Posterior vena cava (tissue), 2 donors: ENCODE results near the gene BTRC. TPM values are rescaled to one million over a fixed set of nuclear protein-coding genes. Genes with fewer than 3 reads are reported as not detected.
"Not testable (repeated sequence)": the region's sequence is repeated elsewhere in the genome, so short reads cannot be mapped to it uniquely, and the experiment has no call there.

Source experiments
- DNase-seq: peaks from one replicate; pipeline ENCODE4 v3.0.0-alpha.2; 2020; ENCODE audit warnings: low spot score
- intact Hi-C, 2 donors: fragments of 100-400 bp; cut with DNase I; formaldehyde crosslinking; loops; one replicate each; pipeline versions ENCODE4 v1.14.1 to v1.14.2; 2022 to 2023
- total RNA-seq, 2 donors: library from RNA; stranded (reverse); fragmentation: NEBNext Ultra II Directional; extraction: Animal tissue kit (Norgen Biotek cat#: 25700); gene quantifications; one replicate each; pipeline ENCODE4 v1.2.1, GENCODE V29; 2021
- donor health status: DM: yes; HTN: yes; CAD: no.
- donor health status: DM: yes; HTN: yes; CAD: no.

BTRC gene
- total RNA-seq, 2 donors from 2014 or later, result 13.9 to 14.3 TPM

DNA sequence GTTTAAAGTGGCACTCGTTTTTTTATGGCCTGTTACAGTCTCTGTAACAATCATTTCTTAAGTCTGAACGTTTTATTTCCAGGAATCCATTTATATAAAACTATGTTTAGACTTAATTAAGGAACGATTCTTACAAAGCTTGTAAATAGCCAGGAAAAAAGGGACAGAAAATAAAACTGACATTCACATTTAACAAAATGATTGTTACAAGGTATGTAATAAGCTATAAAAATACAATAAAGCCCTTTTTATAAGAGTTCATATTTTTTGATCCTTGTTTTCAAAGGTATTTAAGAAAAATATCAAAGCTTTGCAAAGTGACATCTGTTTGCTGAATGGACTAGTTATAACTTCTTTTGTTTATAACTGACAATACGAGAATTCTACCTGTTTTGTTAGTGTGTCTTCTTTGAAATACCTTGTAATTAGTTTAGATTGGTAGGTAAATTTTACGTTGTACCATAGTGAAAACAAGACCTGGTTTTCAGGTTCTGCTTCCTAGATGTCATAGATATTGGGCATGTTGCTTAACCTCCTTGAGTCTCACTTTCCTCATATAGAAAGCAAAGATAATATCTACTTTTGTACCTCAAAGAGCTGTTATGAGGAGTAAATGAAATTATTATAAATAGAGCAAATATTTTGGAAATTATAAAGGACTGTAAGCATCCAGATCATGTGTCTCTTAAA, 25.8 kb downstream of the BTRC start:
- intact Hi-C loops, result no loop called here
- DNase-seq, result no peak

DNA sequence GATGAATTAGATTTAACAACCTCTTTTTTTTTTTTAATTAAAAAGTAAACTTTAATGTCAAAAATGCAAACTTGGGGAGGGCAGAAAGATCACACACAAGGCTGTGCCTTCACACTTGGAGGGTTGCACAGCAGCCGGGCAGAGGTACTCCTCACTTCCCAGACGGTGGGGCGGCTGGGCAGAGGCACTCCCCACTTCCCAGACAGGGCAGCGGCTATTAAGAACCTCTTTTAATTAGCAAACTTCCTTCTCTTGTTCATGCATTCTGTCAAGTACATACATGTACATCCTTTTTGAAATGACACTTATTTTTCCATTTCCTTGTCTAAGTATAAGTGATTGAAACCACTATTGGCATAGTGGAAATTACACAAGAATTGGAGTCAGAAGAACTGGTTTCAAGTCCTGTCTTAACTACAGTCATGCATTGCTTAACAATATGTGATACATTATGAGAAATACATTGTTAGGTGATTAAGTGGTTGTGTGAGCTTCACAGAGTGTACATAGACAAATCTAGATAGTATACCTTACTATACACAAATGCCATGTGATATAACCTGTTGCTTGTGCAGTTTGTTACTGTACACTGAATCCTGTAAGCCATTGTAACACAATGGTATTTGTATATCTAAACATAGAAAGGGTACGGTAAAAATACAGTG, 26.5 kb downstream of the BTRC start:
- intact Hi-C loops, result no loop called here

DNA sequence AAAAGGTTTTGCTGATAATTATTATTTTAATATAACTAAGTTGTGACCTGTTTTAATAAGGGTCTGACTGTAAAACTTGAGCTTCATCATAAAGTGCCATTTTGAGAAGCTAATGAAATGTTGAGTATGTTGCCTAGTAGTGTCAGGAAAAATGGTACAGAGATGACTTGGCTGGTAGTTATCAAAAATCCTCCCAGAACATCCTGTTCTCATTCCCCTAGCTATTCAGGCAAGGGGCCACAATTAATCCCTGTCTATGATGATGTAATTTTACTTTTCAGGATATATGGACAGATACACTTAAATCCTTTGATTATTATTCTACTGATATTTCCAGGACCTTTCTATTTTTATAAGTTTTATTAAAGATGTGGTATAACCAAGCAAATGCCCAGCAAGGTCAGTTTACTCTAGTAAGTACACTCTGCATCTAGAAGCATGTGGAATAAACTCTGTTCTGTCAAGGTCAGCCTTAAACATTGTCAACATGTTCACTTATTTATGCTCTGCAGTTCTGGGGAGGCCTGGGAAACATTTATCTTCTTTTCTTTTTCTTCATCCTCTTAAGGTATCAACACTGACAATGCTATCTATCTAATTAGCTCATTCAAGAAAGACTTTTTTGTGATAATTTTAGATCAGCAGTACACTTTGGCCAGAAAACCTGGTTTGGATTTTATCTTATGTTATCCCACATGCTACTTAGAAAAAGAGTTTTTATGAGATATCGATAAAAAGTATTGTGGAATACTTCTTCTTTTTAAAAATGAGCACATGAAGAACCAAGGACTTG, 32.1 kb downstream of the BTRC start:
- DNase-seq, result no peak
- intact Hi-C loops, result no loop called here

More for the DNA sequence above, 26.5 kb downstream of the BTRC start:
- no peak for DNase-seq

DNA sequence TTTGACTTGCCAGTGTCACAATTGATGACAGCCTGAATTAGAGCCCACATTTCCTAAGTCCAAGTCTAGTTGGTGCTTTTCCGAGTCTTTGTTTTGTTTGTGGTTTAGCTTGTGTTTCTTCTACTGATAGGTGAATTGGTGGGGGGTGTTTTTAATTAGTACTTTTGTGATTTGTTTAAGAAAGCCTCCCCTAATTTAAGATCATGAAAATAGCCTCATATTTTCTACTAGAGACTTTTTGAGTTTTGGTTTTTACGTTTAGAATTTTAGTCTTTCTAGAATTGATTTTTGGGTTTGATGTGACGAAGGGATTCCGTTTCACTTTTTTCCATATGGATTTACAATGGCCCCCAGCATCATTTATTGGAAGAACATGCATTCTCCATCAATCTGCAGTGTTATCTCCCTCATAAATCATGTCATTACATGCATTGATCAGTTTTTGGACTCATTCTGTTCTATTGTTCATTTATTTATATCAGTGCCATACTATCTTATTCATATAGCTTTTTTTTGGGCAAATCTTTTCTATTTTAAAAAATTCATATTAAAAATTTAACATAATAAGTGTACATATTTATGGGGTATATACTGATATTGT, 32.8 kb downstream of the BTRC start:
- no peak for DNase-seq
- intact Hi-C loops, result no loop called here

DNA sequence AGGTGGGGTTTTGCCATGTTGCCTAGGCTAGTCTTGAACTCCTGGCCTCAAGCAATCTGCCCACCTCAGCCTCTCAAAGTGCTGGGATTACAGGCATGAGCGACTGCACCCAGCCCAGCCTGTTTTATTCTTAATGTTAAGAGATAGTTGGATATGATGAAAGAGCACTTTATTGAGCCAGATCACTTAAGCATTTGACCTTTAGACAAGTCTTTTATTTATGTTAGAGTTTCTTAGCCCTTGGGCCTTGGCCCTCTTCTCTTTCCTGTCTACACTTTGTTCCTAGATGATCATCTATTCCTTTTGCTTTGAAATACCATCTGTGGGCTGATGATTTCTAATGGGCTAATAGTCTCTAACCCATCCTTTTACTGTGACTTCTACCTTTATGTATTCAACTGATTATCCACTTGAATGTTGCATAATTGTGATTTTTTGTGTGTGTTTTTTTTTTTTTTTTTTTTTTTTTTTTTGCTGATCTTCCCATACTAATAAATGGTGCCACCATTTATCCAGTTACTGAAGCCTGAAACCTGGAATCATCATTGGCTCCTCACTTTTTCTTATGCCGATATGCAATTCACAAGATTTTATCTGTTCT, 34.8 kb downstream of the BTRC start:
- intact Hi-C loops, result no loop called here
- no peak for DNase-seq

DNA sequence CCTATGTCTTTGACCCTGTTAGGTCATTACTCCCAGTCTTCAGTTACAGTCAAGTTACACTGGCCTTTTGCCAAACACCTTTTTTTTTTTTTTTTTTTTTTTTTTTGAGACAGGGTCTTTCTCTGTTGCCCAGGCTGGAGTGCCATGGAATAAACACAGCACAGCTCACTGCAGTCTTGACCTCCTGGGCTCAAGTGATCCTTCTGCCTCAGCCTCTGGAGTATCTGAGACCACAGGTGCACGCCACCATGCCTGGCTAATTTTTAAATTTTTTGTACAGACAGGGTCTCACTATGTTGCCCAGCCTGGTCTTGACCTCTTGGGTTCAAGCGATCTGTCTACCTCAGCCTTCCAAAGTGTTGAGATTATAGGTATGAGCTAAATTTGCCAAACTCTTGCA, 35.6 kb downstream of the BTRC start:
- intact Hi-C loops, DNase-seq: not testable (repeated sequence)

DNA sequence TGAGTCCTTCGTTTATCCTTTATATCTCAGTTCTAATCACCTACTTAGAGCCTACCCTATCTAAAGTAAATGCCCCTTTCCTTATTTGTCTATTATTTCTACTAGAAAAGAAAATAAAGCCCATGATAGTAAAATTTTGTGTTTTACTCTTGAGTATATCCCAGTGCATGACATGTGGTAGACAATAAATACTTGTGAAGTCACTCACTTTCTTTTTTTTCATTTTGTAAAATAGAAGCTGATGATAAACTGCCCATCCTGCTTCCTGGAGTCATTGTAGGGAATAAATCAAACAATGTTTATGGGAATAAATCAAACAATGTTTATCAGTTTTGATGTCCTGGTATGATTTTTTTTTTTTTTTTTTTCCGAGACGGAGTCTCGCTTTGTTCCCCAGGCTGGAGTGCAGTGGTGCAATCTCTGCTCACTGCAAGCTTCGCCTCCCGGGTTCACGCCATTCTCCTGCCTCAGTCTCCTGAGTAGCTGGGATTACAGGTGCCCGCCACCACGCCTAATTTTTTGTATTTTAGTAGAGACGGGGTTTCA, 36.1 kb downstream of the BTRC start:
- intact Hi-C loops, result no loop called here
- no peak for DNase-seq

DNA sequence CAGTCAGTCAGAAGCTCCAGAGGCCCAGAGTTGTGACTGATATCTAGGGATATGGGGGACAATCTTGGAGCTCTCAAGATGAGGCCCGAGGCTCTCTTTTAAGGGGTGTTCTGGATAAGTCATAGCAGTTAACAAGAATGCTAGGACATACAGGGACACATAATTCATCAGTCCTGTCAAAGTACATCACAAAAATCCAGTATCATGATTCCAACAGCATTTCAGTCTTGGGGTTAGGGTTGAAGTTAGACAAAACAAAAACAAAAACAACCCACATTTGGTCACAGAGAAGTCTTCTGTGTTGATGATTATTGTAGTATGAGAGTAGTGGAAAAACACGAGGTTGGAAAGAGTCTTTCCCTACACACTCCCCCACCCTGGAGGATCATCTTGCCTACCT, 39.4 kb downstream of the BTRC start:
- intact Hi-C loops, result no loop called here
- no peak for DNase-seq

DNA sequence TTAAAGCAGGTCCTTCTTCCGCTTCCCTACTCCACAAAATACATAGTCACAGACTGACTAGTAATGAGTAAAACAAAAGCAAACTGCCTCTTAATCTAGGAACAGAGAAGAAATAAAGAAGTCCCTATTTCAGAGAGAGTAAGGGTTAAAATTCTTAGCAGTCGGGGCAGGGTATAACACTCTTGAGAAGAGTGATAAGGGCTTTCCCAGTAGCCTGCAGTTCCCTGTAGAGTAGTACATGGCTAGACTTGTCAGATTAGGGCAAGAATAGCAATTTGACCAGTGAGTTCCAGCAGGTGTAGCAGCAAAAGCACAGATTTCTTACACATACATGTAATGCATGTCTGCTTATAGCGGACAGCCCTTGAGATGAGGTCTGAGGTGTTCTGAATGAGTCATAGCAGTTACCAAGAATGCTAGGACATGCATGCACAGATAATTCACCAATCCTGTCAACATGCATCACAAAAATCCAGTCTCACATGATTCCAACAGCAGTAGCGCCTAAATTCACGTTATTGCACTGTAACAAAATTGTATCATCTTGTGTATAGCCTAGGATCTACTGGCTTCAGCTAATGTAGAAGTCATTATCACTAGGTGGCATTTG, 40.7 kb downstream of the BTRC start:
- intact Hi-C loops, result no loop called here
- DNase-seq, result no peak

DNA sequence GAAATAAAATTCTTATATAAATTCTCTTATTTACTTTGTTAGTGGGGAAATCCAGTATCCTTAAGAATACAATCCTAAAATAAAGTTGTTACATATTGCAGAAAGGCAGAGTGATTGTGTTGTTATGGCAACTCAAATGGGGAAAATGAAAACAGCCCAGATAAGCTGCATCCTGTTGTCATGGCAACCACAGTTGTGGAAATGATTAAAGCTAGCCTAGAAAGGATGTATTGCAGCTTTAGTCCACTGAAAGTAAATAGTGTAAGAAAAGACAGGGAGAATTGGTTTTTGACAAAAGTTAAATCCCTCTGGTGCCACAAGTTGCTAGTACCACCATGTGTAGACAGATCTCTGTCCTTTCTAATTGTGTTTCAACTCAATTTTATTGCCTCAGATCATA, 43.2 kb downstream of the BTRC start:
- DNase-seq, result no peak

DNA sequence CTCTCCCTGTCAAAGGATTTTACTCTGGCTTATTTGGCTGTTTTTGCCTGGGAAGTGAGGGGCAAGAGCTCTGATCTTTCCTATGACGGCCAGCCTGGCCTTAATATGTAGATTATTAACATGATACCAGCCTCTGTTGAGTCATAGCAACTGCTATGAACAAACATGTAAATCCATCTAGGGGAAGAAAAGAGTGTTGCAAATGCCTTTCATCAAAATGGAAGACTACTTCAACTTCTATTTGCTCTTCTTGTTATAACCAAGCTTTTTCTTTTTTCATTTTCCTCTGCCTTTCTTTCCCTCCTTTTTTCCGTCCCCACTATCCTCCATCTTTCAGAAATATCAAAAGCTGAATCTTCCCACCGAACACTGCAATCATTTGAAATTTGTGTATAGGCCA, 46.6 kb downstream of the BTRC start:
- intact Hi-C loops, result no loop called here
- DNase-seq, result no peak

More for the DNA sequence above, 43.2 kb downstream of the BTRC start:
- intact Hi-C loops, result no loop called here

DNA sequence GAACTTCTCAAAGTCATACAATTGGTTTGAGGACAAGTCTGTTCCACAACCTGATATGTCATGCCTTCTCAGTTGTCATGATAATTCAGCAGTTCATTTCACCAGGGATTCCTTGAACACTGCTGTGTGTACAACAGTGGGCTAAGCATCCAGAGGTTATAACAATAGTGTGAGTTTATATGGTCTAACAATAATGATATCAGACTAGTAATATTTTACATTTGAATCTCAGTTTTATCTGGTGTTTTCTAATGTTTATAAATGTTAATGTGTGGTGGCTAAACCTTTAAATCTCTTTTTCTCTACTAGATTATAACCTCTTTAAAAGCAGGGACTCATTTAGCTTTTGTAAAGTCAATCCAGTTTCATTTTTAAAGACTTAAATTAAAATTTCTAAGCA, 48.7 kb downstream of the BTRC start:
- intact Hi-C loops, result no loop called here
- no peak for DNase-seq

DNA sequence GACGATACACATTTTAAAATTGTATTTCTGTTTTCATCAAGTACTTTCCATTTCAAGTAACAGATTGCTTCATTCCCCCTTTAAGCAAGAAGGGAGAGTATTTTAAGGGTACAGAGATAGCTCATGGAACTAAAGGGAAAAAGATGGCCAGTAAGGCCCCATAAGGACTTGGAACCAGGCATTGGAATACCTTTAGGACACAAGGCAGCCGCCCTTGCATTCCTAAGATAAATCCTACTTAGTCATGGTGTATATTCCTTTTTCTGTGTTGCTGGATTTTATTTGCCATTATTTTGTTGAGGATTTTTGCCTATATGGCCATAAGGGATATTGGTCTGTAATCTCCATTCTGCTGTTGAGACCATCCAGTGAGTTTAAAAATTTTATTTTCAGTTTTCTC, 49.2 kb downstream of the BTRC start:
- intact Hi-C loops, result no loop called here
- DNase-seq, result no peak

DNA sequence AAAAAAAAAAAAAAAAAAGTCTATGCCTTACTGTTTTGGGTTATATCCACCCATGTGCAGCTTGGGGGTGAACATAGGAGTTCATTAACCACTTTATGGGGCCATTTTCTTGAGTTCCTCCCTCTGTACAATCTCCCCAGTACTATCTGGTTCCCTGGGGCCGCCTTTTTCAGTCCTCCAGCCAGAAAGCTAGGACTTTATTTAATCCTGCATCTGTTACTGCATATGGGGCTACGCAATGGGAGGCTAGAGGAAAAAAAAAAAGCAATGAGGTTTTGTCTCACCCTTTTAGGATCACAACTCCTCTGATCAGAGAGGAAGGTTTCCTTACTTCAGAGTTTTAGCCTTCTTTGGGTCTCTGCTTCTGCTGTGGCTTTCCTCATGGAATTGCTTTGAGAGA, 51.0 kb downstream of the BTRC start:
- DNase-seq, result no peak
- intact Hi-C loops, result no loop called here

DNA sequence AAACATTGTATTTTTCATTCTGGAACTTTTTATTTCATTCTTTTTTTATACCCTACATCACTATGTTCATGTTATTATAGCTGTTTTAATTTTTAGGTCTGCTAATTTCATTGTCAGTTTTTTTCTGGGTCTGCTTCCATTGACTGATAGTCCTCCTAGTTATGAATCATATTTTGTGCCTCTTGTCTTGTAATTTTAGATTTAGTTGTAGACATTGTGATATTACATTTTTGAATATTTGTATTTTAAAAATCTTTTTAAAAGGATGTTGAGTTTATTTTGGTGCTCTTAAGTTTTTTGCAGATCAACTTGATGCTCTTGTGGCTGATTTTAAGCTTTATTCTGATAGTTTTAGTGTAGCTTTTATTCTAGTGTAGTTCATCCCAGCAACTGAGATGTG, 57.6 kb downstream of the BTRC start:
- intact Hi-C loops, result no loop called here
- no peak for DNase-seq

DNA sequence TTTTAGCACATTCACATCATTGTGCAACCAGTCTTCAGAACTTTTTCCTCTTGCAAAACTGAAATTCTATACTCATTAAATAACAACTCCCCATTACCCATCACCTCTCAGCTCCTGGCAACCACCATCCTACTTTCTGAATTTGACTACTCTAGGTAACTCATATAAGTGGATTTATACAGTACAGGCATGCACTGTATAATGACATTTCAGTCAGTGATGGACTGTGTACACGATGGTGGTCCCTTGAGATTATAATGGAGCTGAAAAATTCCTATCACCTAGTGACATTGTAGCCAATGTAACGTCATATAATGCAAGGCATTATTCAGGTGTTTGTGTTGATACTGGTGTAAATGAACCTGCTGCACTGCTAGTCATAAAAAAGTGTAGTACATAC, 60.1 kb downstream of the BTRC start:
- intact Hi-C loops, result no loop called here
- no peak for DNase-seq

DNA sequence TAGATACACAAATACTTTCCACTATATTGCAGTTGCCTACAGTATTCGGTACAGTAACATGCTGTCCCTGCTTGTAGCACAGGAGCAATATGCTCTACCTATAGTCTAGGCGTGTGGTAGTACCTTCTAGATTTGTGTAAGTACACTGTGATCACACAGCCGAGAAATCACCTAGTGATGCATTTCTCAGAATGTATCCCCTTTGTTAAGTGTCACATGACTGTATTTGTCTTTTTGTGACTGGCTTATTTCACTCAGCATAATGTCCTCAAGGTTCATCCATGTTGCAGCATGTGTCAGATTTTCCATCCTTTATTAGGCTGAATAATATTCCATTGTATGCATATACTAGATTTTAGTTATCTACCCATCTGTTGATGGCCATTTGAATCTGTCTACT, 61.9 kb downstream of the BTRC start:
- intact Hi-C loops, result no loop called here
- DNase-seq, result no peak

DNA sequence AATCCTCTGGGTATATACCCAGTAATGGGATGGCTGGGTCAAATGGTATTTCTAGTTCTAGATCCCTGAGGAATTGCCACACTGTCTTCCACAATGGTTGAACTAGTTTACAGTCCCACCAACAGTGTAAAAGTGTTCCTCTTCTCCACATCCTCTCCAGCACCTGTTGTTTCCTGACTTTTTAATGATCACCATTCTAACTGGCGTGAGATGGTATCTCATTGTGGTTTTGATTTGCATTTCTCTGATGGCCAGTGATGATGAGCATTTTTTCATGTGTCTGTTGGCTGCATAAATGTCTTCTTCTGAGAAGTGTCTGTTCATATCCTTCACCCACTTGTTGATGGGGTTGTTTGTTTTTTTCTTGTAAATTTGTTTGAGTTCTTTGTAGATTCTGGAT, 68.0 kb downstream of the BTRC start:
- intact Hi-C loops, DNase-seq: not testable (repeated sequence)

DNA sequence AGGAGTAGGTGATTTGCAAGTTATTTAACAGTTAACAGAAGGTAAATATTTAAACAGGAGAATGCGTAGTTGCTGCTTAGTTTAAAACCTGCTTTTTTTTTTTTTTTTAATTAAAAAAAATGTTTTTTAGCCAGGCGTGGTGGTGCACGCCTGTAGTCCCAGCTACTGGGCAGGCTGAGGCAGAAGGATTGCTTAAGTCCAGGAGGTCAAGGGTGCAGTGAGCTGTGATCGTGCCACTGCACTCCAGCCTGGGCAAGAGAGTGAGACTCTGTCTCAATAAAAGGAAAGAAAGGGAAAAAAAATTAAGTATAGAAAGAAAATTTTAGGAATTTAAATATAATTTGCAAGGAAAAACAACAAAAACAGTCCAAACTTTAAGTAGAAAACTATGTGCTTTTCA, 71.6 kb downstream of the BTRC start:
- intact Hi-C loops, result no loop called here
- DNase-seq, result no peak
